Activated CD4-positive, alpha-beta T cell treated with anti-CD3 and anti-CD28 coated beads for 24 hours (primary cell): ENCODE measurements around the gene NXPH1.

Experiments
- DNase-seq, 2 donors: peaks; one replicate each; pipeline ENCODE4 v3.0.0-alpha.2; 2020; ENCODE audit warnings: low read depth in 2 of 2

Gene NXPH1

GRCh38 chr7:8499128-8499527 lies 65.7 kb downstream of the NXPH1 start:
- DNase-seq, result no peak

- DNase-seq, result no peak
Observed at GRCh38 chr7:8500286-8500685, 66.9 kb downstream of the NXPH1 start.

- no peak for DNase-seq
Observed at GRCh38 chr7:8507566-8507965, 74.2 kb downstream of the NXPH1 start.

GRCh38 chr7:8509621-8510020 lies 76.2 kb downstream of the NXPH1 start:
- DNase-seq, result no peak

- no peak for DNase-seq
Observed at GRCh38 chr7:8511855-8512254, 78.4 kb downstream of the NXPH1 start.

GRCh38 chr7:8514781-8515519 lies 81.5 kb downstream of the NXPH1 start:
- no peak for DNase-seq

- no peak for DNase-seq
Observed at GRCh38 chr7:8515640-8516185, 82.3 kb downstream of the NXPH1 start.

- DNase-seq, result no peak
Observed at GRCh38 chr7:8516976-8517375, 83.6 kb downstream of the NXPH1 start.

- no peak for DNase-seq
Observed at GRCh38 chr7:8528311-8528710, 94.9 kb downstream of the NXPH1 start.

GRCh38 chr7:8531991-8532515 lies 98.6 kb downstream of the NXPH1 start:
- DNase-seq, result no peak

- no peak for DNase-seq
Observed at GRCh38 chr7:8536431-8536830, 103.0 kb downstream of the NXPH1 start.

GRCh38 chr7:8549046-8549445 lies 115.6 kb downstream of the NXPH1 start:
- DNase-seq, result no peak

- no peak for DNase-seq
Observed at GRCh38 chr7:8560501-8560900, 127.1 kb downstream of the NXPH1 start.

GRCh38 chr7:8561449-8561848 lies 128.0 kb downstream of the NXPH1 start:
- no peak for DNase-seq

- DNase-seq, result no peak
Observed at GRCh38 chr7:8564281-8564680, 130.9 kb downstream of the NXPH1 start.

- DNase-seq, result no peak
Observed at GRCh38 chr7:8566016-8566415, 132.6 kb downstream of the NXPH1 start.

GRCh38 chr7:8567626-8568025 lies 134.2 kb downstream of the NXPH1 start:
- DNase-seq, result no peak

- no peak for DNase-seq
Observed at GRCh38 chr7:8579661-8580194, 146.3 kb downstream of the NXPH1 start.

- no peak for DNase-seq
Observed at GRCh38 chr7:8581842-8582241, 148.4 kb downstream of the NXPH1 start.

- DNase-seq, result no peak
Observed at GRCh38 chr7:8582728-8583127, 149.3 kb downstream of the NXPH1 start.

GRCh38 chr7:8585591-8585990 lies 152.2 kb downstream of the NXPH1 start:
- no peak for DNase-seq

GRCh38 chr7:8590225-8590624 lies 156.8 kb downstream of the NXPH1 start:
- DNase-seq, result no peak

- DNase-seq, result no peak
Observed at GRCh38 chr7:8590791-8591190, 157.4 kb downstream of the NXPH1 start.
